CD4-positive, alpha-beta memory T cell (primary cell): ENCODE measurements around the gene HS2ST1. TPM values are rescaled to one million over a fixed set of nuclear protein-coding genes. Genes with fewer than 3 reads are reported as not detected.
"Not testable (repeated sequence)": the region's sequence is repeated elsewhere in the genome, so short reads cannot be mapped to it uniquely, and the experiment has no call there.

Source experiments
- CTCF ChIA-PET: fragments of 350-600 bp; sonication (Branson Sonifier 250); formaldehyde crosslinking; loops from one replicate; lab custom pipeline; 2021; ENCODE audit warnings: inconsistent platforms; ENCODE audit not compliant: partially characterized antibody; lab: Charles Lee
- POLR2A ChIA-PET: fragments of 350-600 bp; sonication (Branson Sonifier 250); formaldehyde crosslinking; loops from one replicate; lab custom pipeline; 2021; ENCODE audit not compliant: partially characterized antibody; lab: Charles Lee
- DNase-seq, 5 donors: peaks; one replicate each; pipeline versions ENCODE4 v3.0.0 to v3.0.0-alpha.2; 2020 to 2022; ENCODE audit warnings: mixed read lengths in 1 of 5
- H3K27ac ChIP-seq: one replicate; pipeline ENCODE4 v1.7.0; 2013; ENCODE audit warnings: low read depth, low read length
- H3K27me3 ChIP-seq: 2 replicates; pipeline ENCODE4 v1.7.0; 2013; ENCODE audit warnings: mild to moderate bottlenecking, low read length, moderate library complexity; ENCODE audit not compliant: insufficient read depth
- H3K36me3 ChIP-seq: 2 replicates; pipeline ENCODE4 v1.7.0; 2013; ENCODE audit warnings: mild to moderate bottlenecking, low read length, moderate library complexity; ENCODE audit not compliant: insufficient read depth
- H3K4me1 ChIP-seq: 2 replicates; pipeline ENCODE4 v1.7.0; 2013; ENCODE audit warnings: mild to moderate bottlenecking, low read length, moderate library complexity; ENCODE audit not compliant: insufficient read depth
- H3K4me3 ChIP-seq, 2 donors: one replicate each; pipeline ENCODE4 v1.7.0; 2013; ENCODE audit warnings: low read length in 2 of 2, mild to moderate bottlenecking in 1 of 2
- H3K9me3 ChIP-seq, 2 donors: one replicate each; pipeline ENCODE4 v1.7.0; 2013; ENCODE audit warnings: low read length in 2 of 2, control low read depth in 1 of 2; ENCODE audit not compliant: control insufficient read depth in 1 of 2
- H3K27ac Mint-ChIP-seq, 7 donors: one replicate each; pipeline ENCODE4 v1.8.0; 2020 to 2021; ENCODE audit warnings: mixed read lengths in 7 of 7, mild to moderate bottlenecking in 6 of 7, inconsistent platforms in 3 of 7, moderate library complexity in 3 of 7
- H3K27me3 Mint-ChIP-seq, 2 donors: one replicate each; pipeline ENCODE4 v1.8.0; 2020 to 2021; ENCODE audit warnings: mixed read lengths in 2 of 2
- H3K36me3 Mint-ChIP-seq, 2 donors: one replicate each; pipeline ENCODE4 v1.8.0; 2020 to 2021; ENCODE audit warnings: mixed read lengths in 2 of 2, inconsistent platforms in 1 of 2, mild to moderate bottlenecking in 1 of 2
- H3K4me1 Mint-ChIP-seq, 4 donors: one replicate each; pipeline ENCODE4 v1.8.0; 2020 to 2021; ENCODE audit warnings: mixed read lengths in 4 of 4, mild to moderate bottlenecking in 1 of 4
- H3K4me3 Mint-ChIP-seq, 8 donors: one replicate each; pipeline ENCODE4 v1.8.0; 2020 to 2021; ENCODE audit warnings: mixed read lengths in 8 of 8, mild to moderate bottlenecking in 7 of 8, moderate library complexity in 6 of 8, inconsistent platforms in 3 of 8
- H3K9me3 Mint-ChIP-seq, 8 donors: one replicate each; pipeline ENCODE4 v1.8.0; 2020 to 2021; ENCODE audit warnings: mixed read lengths in 8 of 8, mild to moderate bottlenecking in 5 of 8, inconsistent platforms in 3 of 8, moderate library complexity in 1 of 8
- intact Hi-C: fragments of 100-400 bp; cut with micrococcal nuclease; formaldehyde crosslinking; loops from one replicate; pipeline ENCODE4 v1.15.1; 2023
- polyA plus RNA-seq, 2 donors: library from polyadenylated mRNA; unstranded; fragments of 300-500 nt; fragmentation: Illumina TruSeq; gene quantifications; one replicate each; pipeline ENCODE4 v1.2.3, GENCODE V29; 2021
- total RNA-seq, 2 experiments: library from RNA; stranded (reverse); gene quantifications; one replicate each; pipeline ENCODE4 v1.2.3, GENCODE V29; 2021

The HS2ST1 gene
- total and polyA plus RNA-seq, 4 experiments from 2014 or later = 5.4 to 15.8 (median 11.2) TPM

DNA sequence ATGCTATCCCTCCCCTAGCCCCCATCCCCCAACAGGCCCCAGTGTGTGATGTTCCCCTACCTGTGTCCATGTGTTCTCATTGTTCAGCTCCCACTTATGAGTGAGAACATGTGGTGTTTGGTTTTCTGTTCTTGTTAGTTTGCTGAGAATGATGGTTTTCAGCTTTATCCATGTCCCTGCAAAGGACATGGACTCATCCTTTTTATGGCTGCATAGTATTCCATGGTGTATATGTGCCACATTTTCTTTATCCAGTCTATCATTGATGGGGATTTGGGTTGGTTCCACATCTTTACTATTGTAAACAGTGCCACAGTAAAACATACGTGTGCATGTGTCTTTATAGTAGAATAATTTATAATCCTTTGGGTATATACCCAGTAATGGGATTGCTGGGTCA lies 152.3 kb downstream of the HS2ST1 start:
- POLR2A ChIA-PET, H3K27ac ChIP-seq: not testable (repeated sequence)
- peaks cover 14 to 16% (median 15%) of the 10 kb centered on the region in 4 donors for H3K4me1 Mint-ChIP-seq

GRCh38 chr1:87072411-87072810 lies 158.0 kb downstream of the HS2ST1 start:
- ChIA-PET POLR2A (no interaction called here), CTCF (no interaction called here)
- no peaks in the 10 kb centered on the region for H3K9me3 ChIP-seq
- peaks cover 0 to 2% (median 0%) of the 10 kb centered on the region in 8 donors for H3K9me3 Mint-ChIP-seq
- intact Hi-C loops = no loop called here
- H3K27me3 ChIP-seq = no peaks in the 10 kb centered on the region
- peaks cover 13% of the 10 kb centered on the region in 2 donors for H3K36me3 Mint-ChIP-seq
- H3K36me3 ChIP-seq = no peaks in the 10 kb centered on the region
- H3K4me3 Mint-ChIP-seq = no peak overlapping the region
- peaks cover 0 to 2% (median 0%) of the 10 kb centered on the region in 4 donors for H3K4me1 Mint-ChIP-seq
- no peak for DNase-seq
- H3K27ac ChIP-seq = no peak overlapping the region
- H3K27me3 Mint-ChIP-seq = no peaks in the 10 kb centered on the region
- H3K27ac Mint-ChIP-seq = no peak overlapping the region
- no peak overlapping the region for H3K4me3 ChIP-seq
- H3K4me1 ChIP-seq = no peaks in the 10 kb centered on the region

More for the DNA sequence above, 152.3 kb downstream of the HS2ST1 start:
- H3K4me3 ChIP-seq, H3K27me3 Mint-ChIP-seq, H3K9me3 ChIP-seq, DNase-seq, H3K27me3 ChIP-seq, CTCF ChIA-PET, H3K36me3 ChIP-seq, intact Hi-C loops, H3K27ac Mint-ChIP-seq, H3K4me1 ChIP-seq, H3K4me3 Mint-ChIP-seq: not testable (repeated sequence)
- Mint-ChIP-seq H3K9me3 (peaks cover 0 to 15% (median 4%) of the 10 kb centered on the region in 8 donors), H3K36me3 (peaks cover 4 to 13% of the 10 kb centered on the region in 2 donors)

GRCh38 chr1:87072904-87073303 lies 158.5 kb downstream of the HS2ST1 start:
- Mint-ChIP-seq H3K4me1 (peaks cover 0 to 2% (median 0%) of the 10 kb centered on the region in 4 donors), H3K36me3 (peaks cover 13% of the 10 kb centered on the region in 2 donors), H3K27me3 (no peaks in the 10 kb centered on the region), H3K9me3 (no peaks in the 10 kb centered on the region), H3K27ac (no peak overlapping the region), H3K4me3 (no peak overlapping the region)
- no peak for DNase-seq
- intact Hi-C loops = no loop called here
- Histone ChIP-seq H3K27me3 (no peaks in the 10 kb centered on the region), H3K36me3 (no peaks in the 10 kb centered on the region), H3K4me1 (no peaks in the 10 kb centered on the region), H3K4me3 (no peak overlapping the region), H3K27ac (no peak overlapping the region), H3K9me3 (no peaks in the 10 kb centered on the region)
- CTCF ChIA-PET = no interaction called here
- POLR2A ChIA-PET = no interaction called here

DNA sequence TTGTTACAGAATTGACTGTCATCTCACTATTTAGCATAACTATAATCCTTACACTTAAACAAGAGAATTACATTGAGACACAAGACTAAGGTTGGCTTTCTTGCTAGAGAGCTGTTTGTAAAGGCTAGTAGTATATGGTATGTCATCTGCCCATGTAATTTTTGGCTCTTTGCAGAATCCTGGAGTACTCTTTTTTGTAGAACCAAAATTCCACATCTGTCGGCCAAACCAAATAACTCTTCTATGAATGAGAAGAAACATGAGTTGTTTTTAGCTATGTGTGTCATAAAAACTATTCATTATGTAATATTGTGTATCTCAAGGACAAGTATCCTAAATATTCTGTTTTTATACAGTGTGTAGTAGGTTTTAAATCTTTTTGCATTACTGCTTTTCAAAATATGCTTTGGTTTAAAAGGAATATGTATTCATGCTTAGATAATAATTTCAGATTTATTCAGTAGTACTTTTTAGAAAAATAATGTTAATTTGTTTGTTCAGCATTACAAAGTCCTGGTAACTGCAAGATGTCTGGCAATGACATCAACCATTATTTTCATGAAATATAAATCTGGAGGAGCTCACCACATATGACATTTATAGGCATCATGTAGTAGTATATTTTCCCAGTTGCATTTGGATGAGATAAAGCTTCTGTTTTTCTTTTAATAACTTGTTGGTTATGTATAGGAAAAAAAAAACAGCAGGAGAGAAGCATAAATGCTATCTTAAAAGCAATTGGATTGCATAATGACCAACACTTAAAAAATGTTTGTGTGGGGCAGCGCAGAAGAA lies 159.8 kb downstream of the HS2ST1 start:
- Mint-ChIP-seq H3K4me1 (no peaks in the 10 kb centered on the region), H3K27ac (peak overlapping the region in 1 of 7 donors; percentile 33), H3K9me3 (no peaks in the 10 kb centered on the region), H3K27me3 (no peaks in the 10 kb centered on the region), H3K36me3 (peaks cover 13% of the 10 kb centered on the region in 2 donors), H3K4me3 (no peak overlapping the region)
- Histone ChIP-seq H3K9me3 (no peaks in the 10 kb centered on the region), H3K4me3 (no peak overlapping the region), H3K27ac (no peak overlapping the region), H3K4me1 (no peaks in the 10 kb centered on the region), H3K36me3 (no peaks in the 10 kb centered on the region), H3K27me3 (no peaks in the 10 kb centered on the region)
- ChIA-PET POLR2A (no interaction called here), CTCF (interaction anchor here (1.1 to 2.2 kb wide), 2 partner anchors 9 to 11 kb away, joined by 3 to 7 read pairs; no protein-coding TSS in a partner anchor)
- DNase-seq = no peak
- intact Hi-C loops = no loop called here

DNA sequence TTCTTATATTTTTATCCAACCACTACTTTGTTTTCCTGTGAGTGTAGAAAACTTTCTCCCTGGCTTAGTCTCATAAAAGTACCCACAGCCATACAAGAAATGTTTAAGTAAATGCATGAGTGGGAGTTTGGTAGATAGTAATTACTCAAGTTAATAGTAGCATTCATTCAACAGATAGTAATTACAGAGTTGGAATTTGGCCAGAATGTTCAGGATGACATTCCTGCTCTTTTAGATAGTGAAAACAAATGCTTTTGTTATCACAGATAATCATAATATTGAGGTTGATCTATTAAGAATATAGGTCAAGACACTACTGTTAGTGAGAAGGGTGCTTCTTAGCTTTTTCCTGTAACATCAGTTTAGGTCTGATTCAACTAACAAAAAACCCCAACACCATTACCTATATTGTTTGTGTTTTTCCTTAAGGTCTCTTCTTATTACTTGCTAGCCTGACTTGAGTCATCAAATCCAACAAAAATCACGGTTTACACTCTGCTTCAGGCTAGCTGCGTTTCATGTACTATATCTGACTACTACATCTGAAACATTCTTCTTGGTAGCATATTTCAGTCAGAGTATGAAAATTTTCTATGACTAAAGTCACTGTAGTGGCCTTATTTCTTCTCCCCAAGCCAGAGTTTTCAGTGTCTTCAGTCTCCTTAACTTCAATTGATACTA lies 163.7 kb downstream of the HS2ST1 start:
- no peak overlapping the region for H3K27ac ChIP-seq
- H3K4me1 ChIP-seq = no peaks in the 10 kb centered on the region
- Mint-ChIP-seq H3K4me3 (no peak overlapping the region), H3K27me3 (no peaks in the 10 kb centered on the region), H3K27ac (peak overlapping the region in 1 of 7 donors; percentile 1), H3K36me3 (peaks cover 9% of the 10 kb centered on the region in 2 donors), H3K9me3 (no peaks in the 10 kb centered on the region), H3K4me1 (peaks cover 0 to 3% (median 1%) of the 10 kb centered on the region in 4 donors)
- H3K4me3 ChIP-seq = no peak overlapping the region
- no peaks in the 10 kb centered on the region for H3K9me3 ChIP-seq
- ChIA-PET POLR2A (no interaction called here), CTCF (no interaction called here)
- intact Hi-C loops = no loop called here
- no peak for DNase-seq
- no peaks in the 10 kb centered on the region for H3K36me3 ChIP-seq
- H3K27me3 ChIP-seq = no peaks in the 10 kb centered on the region

- no peaks in the 10 kb centered on the region for H3K27me3 Mint-ChIP-seq
- H3K36me3 Mint-ChIP-seq = no peaks in the 10 kb centered on the region
- H3K4me3 Mint-ChIP-seq = no peak overlapping the region
- H3K27ac ChIP-seq = no peak overlapping the region
- intact Hi-C loops = loop anchor here (1.0 to 10.0 kb wide), 6 partner anchors 170 to 702 kb away; partner anchors contain the start of genes HS2ST1 and SELENOF
- no peak overlapping the region for H3K4me3 ChIP-seq
- ChIA-PET CTCF (interaction anchor here (0.7 to 8.0 kb wide), 26 partner anchors 10 to 704 kb away, joined by 3 to 102 read pairs (median 4); partner anchors contain the start of gene SH3GLB1), POLR2A (no interaction called here)
- peaks cover 0 to 3% (median 1%) of the 10 kb centered on the region in 4 donors for H3K4me1 Mint-ChIP-seq
- no peaks in the 10 kb centered on the region for H3K36me3 ChIP-seq
- H3K9me3 ChIP-seq = no peaks in the 10 kb centered on the region
- no peaks in the 10 kb centered on the region for H3K27me3 ChIP-seq
- no peak overlapping the region for H3K27ac Mint-ChIP-seq
- H3K9me3 Mint-ChIP-seq = no peaks in the 10 kb centered on the region
- DNase-seq = peak in 4 of 5 donors; percentile 43 to 46 (median 44)
- no peaks in the 10 kb centered on the region for H3K4me1 ChIP-seq
These were observed 169.9 kb downstream of the HS2ST1 start for GRCh38 chr1:87084244-87084836.

DNA sequence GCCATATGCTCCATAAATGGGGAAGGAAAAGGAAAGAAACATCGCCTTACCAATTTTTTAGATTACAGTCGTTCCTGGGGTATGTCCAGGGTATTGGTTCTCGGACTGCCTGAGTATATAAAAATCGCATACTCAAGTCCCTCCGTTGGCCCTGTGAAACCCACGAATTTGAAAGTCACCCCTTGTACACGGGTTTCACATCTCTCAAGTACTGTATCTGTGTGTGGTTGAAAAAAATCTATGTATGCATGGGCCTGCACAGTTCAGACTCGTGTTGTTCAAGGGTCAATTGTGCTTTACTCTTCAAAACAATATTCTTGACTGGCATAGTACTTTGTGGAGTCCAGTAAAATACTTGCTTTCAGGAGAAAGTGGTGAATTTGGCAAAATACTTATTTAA lies 171.7 kb downstream of the HS2ST1 start:
- POLR2A ChIA-PET = no interaction called here
- Mint-ChIP-seq H3K27ac (no peak overlapping the region), H3K36me3 (no peaks in the 10 kb centered on the region), H3K4me1 (peaks cover 0 to 4% (median 2%) of the 10 kb centered on the region in 4 donors), H3K4me3 (no peak overlapping the region), H3K27me3 (no peaks in the 10 kb centered on the region), H3K9me3 (no peaks in the 10 kb centered on the region)
- DNase-seq = no peak
- CTCF ChIA-PET = interaction anchor here (1.7 to 8.0 kb wide), 5 partner anchors 9 to 261 kb away, joined by 3 to 102 read pairs (median 27); no protein-coding TSS in a partner anchor
- Histone ChIP-seq H3K9me3 (no peaks in the 10 kb centered on the region), H3K4me1 (no peaks in the 10 kb centered on the region), H3K27ac (no peak overlapping the region), H3K4me3 (no peak overlapping the region), H3K27me3 (no peaks in the 10 kb centered on the region), H3K36me3 (no peaks in the 10 kb centered on the region)
- intact Hi-C loops = loop anchor here (10.0 kb wide), 2 partner anchors 171 to 611 kb away; partner anchors contain the start of genes HS2ST1 and SELENOF
